Activated naive CD8-positive, alpha-beta T cell (primary cell): ENCODE data around the gene FOXO3B.
"Not testable (repeated sequence)": the region's sequence is repeated elsewhere in the genome, so short reads cannot be mapped to it uniquely, and the experiment has no call there.

Experiments used
- H3K27ac Mint-ChIP-seq: one replicate; pipeline ENCODE4 v1.8.0; 2021; ENCODE audit warnings: mixed read lengths
- H3K27me3 Mint-ChIP-seq: one replicate; pipeline ENCODE4 v1.8.0; 2021; ENCODE audit warnings: mixed read lengths
- H3K36me3 Mint-ChIP-seq: one replicate; pipeline ENCODE4 v1.8.0; 2021; ENCODE audit warnings: mixed read lengths
- H3K4me1 Mint-ChIP-seq: one replicate; pipeline ENCODE4 v1.8.0; 2021; ENCODE audit warnings: low read depth, mixed read lengths
- H3K4me3 Mint-ChIP-seq: one replicate; pipeline ENCODE4 v1.8.0; 2021; ENCODE audit warnings: mild to moderate bottlenecking, mixed read lengths
- H3K9me3 Mint-ChIP-seq: one replicate; pipeline ENCODE4 v1.8.0; 2021; ENCODE audit warnings: low read depth, mixed read lengths

FOXO3B gene

GRCh38 chr17:18672395-18673227 is 9.5 kb downstream of the FOXO3B start:
- peaks cover 25% of the 10 kb centered on the region for H3K36me3 Mint-ChIP-seq
- not testable (repeated sequence) for H3K4me1 Mint-ChIP-seq, H3K9me3 Mint-ChIP-seq, H3K27me3 Mint-ChIP-seq, H3K27ac Mint-ChIP-seq, H3K4me3 Mint-ChIP-seq

GRCh38 chr17:18668625-18669024 is 13.5 kb downstream of the FOXO3B start:
- not testable (repeated sequence) for H3K9me3 Mint-ChIP-seq, H3K4me1 Mint-ChIP-seq, H3K27ac Mint-ChIP-seq, H3K27me3 Mint-ChIP-seq, H3K4me3 Mint-ChIP-seq
- H3K36me3 Mint-ChIP-seq = peaks cover 23% of the 10 kb centered on the region

- H3K4me3 Mint-ChIP-seq, H3K9me3 Mint-ChIP-seq, H3K27me3 Mint-ChIP-seq, H3K27ac Mint-ChIP-seq, H3K4me1 Mint-ChIP-seq: not testable (repeated sequence)
- peaks cover 29% of the 10 kb centered on the region for H3K36me3 Mint-ChIP-seq
Observed at GRCh38 chr17:18667535-18667934, 14.6 kb downstream of the FOXO3B start.

- H3K27ac Mint-ChIP-seq, H3K4me1 Mint-ChIP-seq, H3K27me3 Mint-ChIP-seq, H3K9me3 Mint-ChIP-seq, H3K4me3 Mint-ChIP-seq: not testable (repeated sequence)
- H3K36me3 Mint-ChIP-seq = peaks cover 29% of the 10 kb centered on the region
Observed at GRCh38 chr17:18666326-18666725, 15.8 kb downstream of the FOXO3B start.

- H3K4me3 Mint-ChIP-seq, H3K4me1 Mint-ChIP-seq, H3K9me3 Mint-ChIP-seq, H3K27ac Mint-ChIP-seq, H3K27me3 Mint-ChIP-seq: not testable (repeated sequence)
- H3K36me3 Mint-ChIP-seq = peaks cover 11% of the 10 kb centered on the region
Observed at GRCh38 chr17:18661924-18662624, 20.0 kb downstream of the FOXO3B start.

GRCh38 chr17:18650094-18650493 is 32.0 kb downstream of the FOXO3B start:
- not testable (repeated sequence) for H3K36me3 Mint-ChIP-seq, H3K27ac Mint-ChIP-seq, H3K4me3 Mint-ChIP-seq, H3K4me1 Mint-ChIP-seq, H3K27me3 Mint-ChIP-seq, H3K9me3 Mint-ChIP-seq

GRCh38 chr17:18644291-18644690 is 37.8 kb downstream of the FOXO3B start, which contains the start of gene TBC1D28:
TBC1D28 (minus strand) TSS chr17:18644391; CDS start chr17:18641352, 3,039 bp downstream.
- not testable (repeated sequence) for H3K4me3 Mint-ChIP-seq, H3K27me3 Mint-ChIP-seq, H3K9me3 Mint-ChIP-seq, H3K27ac Mint-ChIP-seq, H3K36me3 Mint-ChIP-seq, H3K4me1 Mint-ChIP-seq

- not testable (repeated sequence) for H3K27me3 Mint-ChIP-seq, H3K27ac Mint-ChIP-seq, H3K9me3 Mint-ChIP-seq, H3K4me3 Mint-ChIP-seq, H3K4me1 Mint-ChIP-seq, H3K36me3 Mint-ChIP-seq
Observed at GRCh38 chr17:18643124-18643523, 39.0 kb downstream of the FOXO3B start.

GRCh38 chr17:18638357-18638756 is 43.8 kb downstream of the FOXO3B start:
- H3K36me3 Mint-ChIP-seq, H3K4me1 Mint-ChIP-seq, H3K27me3 Mint-ChIP-seq, H3K9me3 Mint-ChIP-seq, H3K27ac Mint-ChIP-seq, H3K4me3 Mint-ChIP-seq: not testable (repeated sequence)

GRCh38 chr17:18636237-18636636 is 45.9 kb downstream of the FOXO3B start:
- H3K4me1 Mint-ChIP-seq, H3K27ac Mint-ChIP-seq, H3K9me3 Mint-ChIP-seq, H3K36me3 Mint-ChIP-seq, H3K27me3 Mint-ChIP-seq, H3K4me3 Mint-ChIP-seq: not testable (repeated sequence)

GRCh38 chr17:18635773-18636172 is 46.3 kb downstream of the FOXO3B start:
- H3K27ac Mint-ChIP-seq, H3K9me3 Mint-ChIP-seq, H3K27me3 Mint-ChIP-seq, H3K36me3 Mint-ChIP-seq, H3K4me1 Mint-ChIP-seq, H3K4me3 Mint-ChIP-seq: not testable (repeated sequence)

- not testable (repeated sequence) for H3K4me1 Mint-ChIP-seq, H3K27ac Mint-ChIP-seq, H3K27me3 Mint-ChIP-seq, H3K36me3 Mint-ChIP-seq, H3K9me3 Mint-ChIP-seq
- H3K4me3 Mint-ChIP-seq = peak overlapping the region; percentile 82
Observed at GRCh38 chr17:18634550-18635263, 47.4 kb downstream of the FOXO3B start.
